CD4-positive, alpha-beta T cell treated with Interleukin-6 at 100 ng/mL for 8 hours (primary cell): Measurements from ENCODE around the gene ADGRD1.
"Not testable (repeated sequence)": the region's sequence is repeated elsewhere in the genome, so short reads cannot be mapped to it uniquely, and the experiment has no call there.

Experiments
- DNase-seq: peaks from one replicate; pipeline ENCODE4 v3.0.0-alpha.2; 2020; ENCODE audit warnings: mixed read lengths, low spot score

The ADGRD1 gene

DNA sequence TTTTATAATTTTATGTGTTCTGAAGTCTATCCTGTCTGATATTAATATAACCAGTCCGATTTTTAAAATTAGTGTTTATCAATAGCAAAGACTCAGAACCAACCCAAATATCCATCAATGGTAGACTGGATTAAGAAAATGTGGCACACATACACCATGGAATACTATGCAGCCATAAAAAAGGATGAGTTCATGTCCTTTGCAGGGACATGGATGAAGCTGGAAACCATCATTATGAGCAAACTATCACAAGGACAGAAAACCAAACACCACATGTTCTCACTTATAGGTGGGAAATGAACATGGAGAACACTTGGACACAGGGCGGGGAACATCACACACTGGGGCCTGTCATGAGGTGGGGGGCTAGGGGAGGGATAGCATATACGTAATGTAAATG lies 16.2 kb upstream of the ADGRD1 start:
- not testable (repeated sequence) for DNase-seq

GRCh38 chr12:130938186-130938585 lies 15.5 kb upstream of the ADGRD1 start:
- no peak for DNase-seq

- no peak for DNase-seq
Measured at GRCh38 chr12:130944878-130945277, 8.8 kb upstream of the ADGRD1 start.

GRCh38 chr12:130945786-130946492 lies 7.8 kb upstream of the ADGRD1 start:
- no peak for DNase-seq

- no peak for DNase-seq
Measured at GRCh38 chr12:130947028-130947613, 6.6 kb upstream of the ADGRD1 start.

GRCh38 chr12:130948136-130948535 lies 5.6 kb upstream of the ADGRD1 start:
- no peak for DNase-seq

- no peak for DNase-seq
Measured at GRCh38 chr12:130948751-130949150, 5.0 kb upstream of the ADGRD1 start.

DNA sequence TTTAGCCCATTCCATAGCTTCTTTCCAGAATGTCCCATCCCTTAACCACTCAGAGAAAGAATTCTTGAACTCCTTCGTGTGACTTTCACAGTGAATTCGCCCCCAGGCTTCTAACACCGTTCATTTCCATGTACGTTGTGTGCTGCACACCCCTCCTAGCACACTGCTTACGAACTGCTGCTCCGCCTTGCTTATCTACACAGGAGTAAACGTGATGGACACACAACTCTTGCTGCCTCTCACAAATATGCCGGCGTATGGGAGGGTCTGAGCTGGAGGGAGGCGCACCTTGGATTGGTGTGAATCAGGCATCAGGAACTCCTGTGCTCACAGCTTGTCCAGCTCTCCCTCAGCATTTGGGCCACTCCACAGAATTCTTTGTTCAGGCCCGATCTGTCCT lies 3.9 kb upstream of the ADGRD1 start:
- no peak for DNase-seq

DNA sequence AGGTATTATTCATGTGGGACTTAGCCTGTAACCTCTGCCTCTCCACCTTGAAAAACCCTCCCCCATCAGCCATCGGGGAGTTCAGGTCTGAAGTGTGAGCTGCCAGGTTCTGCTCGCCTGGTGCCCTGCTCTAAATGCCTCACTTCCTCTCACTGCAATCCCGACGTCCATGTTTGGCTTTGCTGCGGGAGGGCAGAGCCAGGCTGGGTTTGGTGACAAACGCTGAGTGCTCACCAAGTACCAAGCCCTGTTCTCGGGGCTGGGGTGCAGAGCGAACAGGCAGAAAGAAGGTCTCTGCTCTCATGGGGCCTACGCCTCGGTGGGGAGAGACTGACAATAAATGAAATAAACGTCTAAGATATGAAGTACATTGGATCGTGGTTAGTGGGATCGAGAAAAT lies 2.1 kb upstream of the ADGRD1 start:
- DNase-seq, result no peak

- no peak for DNase-seq
Measured at GRCh38 chr12:130952171-130952954, 1.3 kb upstream of the ADGRD1 start.

DNA sequence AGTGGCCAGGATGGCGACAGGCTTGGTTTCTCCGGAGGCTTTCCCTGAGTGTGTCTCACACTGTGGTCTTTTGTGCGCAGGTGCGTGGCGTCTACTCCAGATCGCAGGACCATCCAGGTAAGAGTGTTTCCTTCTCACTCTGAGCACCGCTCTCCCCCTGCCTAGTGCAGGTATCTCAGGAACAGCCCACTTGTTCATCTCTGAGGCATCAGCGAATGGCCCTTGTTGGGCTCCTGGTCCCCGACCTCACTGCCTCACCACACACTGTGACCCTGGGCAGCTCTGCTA lies 781 bp downstream of the ADGRD1 start:
- DNase-seq, result no peak

GRCh38 chr12:130955238-130955816 lies 1.6 kb downstream of the ADGRD1 start:
- no peak for DNase-seq

DNA sequence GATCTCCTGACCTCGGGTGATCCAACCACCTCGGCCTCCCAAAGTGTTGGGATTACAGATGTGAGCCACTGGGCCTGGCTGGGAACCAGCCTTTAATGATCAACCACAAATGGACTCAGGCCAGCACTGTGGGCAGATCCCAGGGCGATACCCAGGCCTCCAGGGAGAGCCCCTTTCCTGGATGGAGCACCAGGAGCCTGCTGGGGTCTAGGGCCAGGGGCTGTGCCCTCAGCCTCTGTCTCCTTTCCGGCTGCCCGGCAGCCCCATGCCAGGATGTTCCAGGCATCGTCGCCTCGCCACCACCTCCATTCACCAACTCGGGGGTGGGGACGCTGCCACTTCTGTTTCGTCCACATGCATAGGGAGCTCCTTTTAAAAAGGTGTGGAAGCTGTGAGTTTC lies 2.3 kb downstream of the ADGRD1 start:
- no peak for DNase-seq

DNA sequence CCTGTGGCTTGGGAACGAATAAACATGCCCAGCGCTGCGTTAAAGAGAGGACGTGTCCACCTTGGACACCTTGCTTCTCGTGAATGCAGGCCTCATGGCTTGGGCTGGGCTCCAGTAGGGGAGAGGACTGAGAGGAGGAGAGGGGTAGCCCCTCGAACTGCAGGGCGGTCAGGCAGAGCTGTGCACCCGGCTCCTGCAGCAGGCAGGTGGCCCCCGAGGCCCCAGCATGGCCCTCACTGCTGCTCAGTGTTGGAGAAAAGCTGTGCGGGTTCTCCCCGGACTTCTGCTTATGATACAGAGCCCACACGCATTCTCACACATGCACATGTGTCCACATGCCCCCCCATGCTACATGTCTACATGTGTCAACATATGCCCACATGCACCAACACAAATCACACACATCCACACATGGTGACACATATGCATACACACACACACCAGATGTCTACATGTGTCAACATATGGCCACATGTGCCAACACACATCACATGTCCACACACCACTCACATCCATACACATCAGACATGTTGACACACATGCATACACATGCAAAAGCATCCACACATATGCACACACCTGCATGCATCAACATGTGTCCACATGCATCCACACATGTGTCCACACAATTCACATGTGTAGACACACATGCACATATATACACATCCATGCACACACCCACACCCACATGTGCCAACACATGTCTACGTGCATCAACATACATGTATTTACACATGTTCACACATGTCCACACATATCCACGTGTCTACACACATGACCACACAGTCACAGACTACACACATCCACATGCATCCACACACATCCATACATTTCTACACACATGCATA lies 3.0 kb downstream of the ADGRD1 start:
- no peak for DNase-seq

DNA sequence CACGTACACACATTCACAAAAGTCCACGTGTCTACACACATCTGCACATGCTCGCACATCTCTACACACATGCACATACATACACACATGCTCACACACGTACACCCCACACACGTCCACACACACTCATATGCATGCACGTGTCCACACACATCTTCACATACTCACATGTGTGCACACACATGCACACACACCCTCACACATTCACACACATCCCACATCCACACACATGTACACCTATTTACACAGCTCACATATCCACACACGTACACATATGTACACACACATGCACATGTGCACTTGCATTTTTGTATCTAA lies 3.6 kb downstream of the ADGRD1 start:
- DNase-seq, result no peak

GRCh38 chr12:130958557-130959140 lies 4.9 kb downstream of the ADGRD1 start:
- no peak for DNase-seq

GRCh38 chr12:130959632-130960031 lies 5.9 kb downstream of the ADGRD1 start:
- DNase-seq, result no peak

DNA sequence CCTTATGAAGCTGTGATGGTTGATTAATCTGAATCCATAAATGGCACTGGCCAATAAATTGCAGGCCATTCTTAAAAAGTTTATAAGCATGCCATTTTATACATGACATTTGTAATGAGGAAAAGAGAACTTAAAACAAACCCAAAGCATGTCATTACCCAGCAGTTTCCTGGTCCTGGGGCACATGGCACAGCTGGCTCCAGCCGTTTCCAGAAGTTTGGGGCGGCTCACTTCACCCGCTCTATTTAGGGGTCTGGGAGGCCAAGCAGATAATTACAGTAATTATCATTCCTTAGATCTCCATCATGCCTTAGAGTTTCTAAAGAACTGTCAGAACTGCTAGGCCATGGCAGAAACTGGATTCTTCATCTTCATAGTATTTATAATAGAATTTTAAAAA lies 6.4 kb downstream of the ADGRD1 start:
- DNase-seq, result no peak

DNA sequence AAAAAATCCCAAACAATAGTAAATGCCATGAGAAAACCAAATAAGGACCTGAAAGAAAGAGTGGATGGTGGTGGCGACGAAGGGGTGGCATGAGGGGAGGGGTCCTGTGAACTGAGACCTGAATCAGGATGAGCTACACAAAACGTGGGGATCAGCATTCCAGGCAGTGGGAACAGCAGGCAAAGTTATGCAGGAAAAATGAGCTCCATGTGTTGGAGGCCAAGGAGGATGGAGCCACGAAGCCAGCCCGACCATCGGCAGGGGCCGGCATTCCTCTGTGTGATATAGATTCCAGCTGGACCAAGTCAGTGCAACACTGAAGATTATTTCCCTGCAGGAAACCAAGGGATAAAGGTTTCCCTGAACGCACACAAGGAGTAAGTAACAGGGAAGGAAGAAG lies 7.1 kb downstream of the ADGRD1 start:
- DNase-seq, result no peak

DNA sequence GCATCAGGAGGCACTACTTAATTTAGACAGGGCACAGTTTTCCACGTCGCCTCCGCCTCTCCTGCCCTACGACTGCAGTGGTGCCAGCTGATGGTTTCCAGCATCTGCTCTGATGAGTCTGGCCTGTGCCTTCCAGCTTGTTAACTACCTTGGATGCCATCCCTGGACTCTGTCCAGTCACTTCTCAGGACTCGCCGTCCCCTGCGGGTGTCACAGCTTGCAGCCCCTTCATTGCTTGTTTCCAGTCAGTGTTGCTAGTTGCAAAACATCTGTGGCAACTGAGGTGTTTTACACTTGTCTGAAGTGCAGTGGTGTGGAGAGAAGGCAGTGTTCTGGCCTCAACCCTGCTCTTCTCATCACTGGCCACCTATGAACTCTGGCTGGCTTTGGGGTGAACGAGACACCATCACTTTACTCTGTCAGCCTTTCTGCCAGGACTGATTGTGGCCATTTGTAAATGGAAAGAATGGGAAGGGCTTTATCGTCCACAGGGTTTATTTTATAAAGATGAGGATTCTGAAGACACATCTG lies 8.3 kb downstream of the ADGRD1 start:
- DNase-seq, result no peak

DNA sequence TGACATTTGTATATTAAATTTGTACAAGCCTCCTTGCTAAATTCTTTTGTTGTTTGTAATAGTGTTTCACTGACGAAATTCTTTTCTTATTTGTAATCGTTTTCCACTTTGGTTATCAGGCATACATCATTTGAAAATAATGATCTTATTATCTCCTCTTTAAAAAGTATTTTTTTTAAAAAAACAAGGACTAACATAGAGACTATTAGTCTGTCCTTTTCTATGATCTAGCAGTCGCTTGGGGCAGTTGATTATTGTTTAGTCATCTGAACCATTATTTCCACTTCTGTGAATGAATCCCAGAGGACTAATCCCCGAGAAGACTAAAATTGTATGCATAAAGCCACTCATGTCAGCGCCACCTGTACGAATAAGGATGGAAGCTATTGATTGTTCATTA lies 11.5 kb downstream of the ADGRD1 start:
- no peak for DNase-seq

GRCh38 chr12:130965668-130966067 lies 12.0 kb downstream of the ADGRD1 start:
- no peak for DNase-seq
